HepG2 (cell line): Measurements from ENCODE around the gene POFUT1. TPM values are rescaled to one million over a fixed set of nuclear protein-coding genes. Genes with fewer than 3 reads are reported as not detected.

ENCODE experiments used
- ARID3A ChIP-seq: IDR thresholded peaks from 2 replicates; pipeline ENCODE4 v1.6.1; 2012; ENCODE audit warnings: low read depth, low read length, improper control_type of control experiment
- ARID4A ChIP-seq: sonication (generic); formaldehyde crosslinking; IDR thresholded peaks from 2 replicates; pipeline ENCODE4 v1.5.0; 2020; ENCODE audit warnings: mild to moderate bottlenecking, missing genetic modification reagents, borderline replicate concordance
- ASH2L ChIP-seq: fragments of 300-600, 200-600 bp; sonication (generic); IDR thresholded peaks from 2 replicates; pipeline ENCODE4 v1.7.0; 2017; ENCODE audit warnings: low read depth, mild to moderate bottlenecking, moderate library complexity, mixed read lengths, low read length; ENCODE audit not compliant: insufficient read length
- ELF3 ChIP-seq: IDR thresholded peaks from 2 replicates; pipeline ENCODE4 v1.6.1; 2016; ENCODE audit warnings: missing genetic modification reagents, missing compliant biosample characterization
- FOXA1 ChIP-seq, 2 experiments: fragments of 450-650 bp in 1 of 2; sonication (generic) in 1 of 2; formaldehyde crosslinking in 1 of 2; IDR thresholded peaks; 2 replicates each; pipeline versions ENCODE4 v1.4.0 to v1.6.1; 2016 to 2020; ENCODE audit warnings: missing genetic modification reagents in 1 of 2
- HDAC1 ChIP-seq: sonication (generic); formaldehyde crosslinking; IDR thresholded peaks from 2 replicates; pipeline ENCODE4 v1.5.1; 2020; ENCODE audit warnings: mild to moderate bottlenecking, missing genetic modification reagents
- KMT2B ChIP-seq: IDR thresholded peaks from 2 replicates; pipeline ENCODE4 v1.6.1; 2016; ENCODE audit warnings: missing genetic modification reagents, missing compliant biosample characterization
- MLLT10 ChIP-seq: sonication (generic); formaldehyde crosslinking; IDR thresholded peaks from 2 replicates; pipeline ENCODE4 v1.4.0; 2020; ENCODE audit warnings: missing genetic modification reagents
- NCOR1 ChIP-seq: fragments of 200-600 bp; sonication (generic); IDR thresholded peaks from 2 replicates; pipeline ENCODE4 v1.7.0; 2017; ENCODE audit warnings: antibody characterized with exemption, low read length, borderline replicate concordance
- PHF20 ChIP-seq: sonication (generic); formaldehyde crosslinking; IDR thresholded peaks from 2 replicates; pipeline ENCODE4 v1.5.0; 2020; ENCODE audit warnings: mild to moderate bottlenecking, missing genetic modification reagents
- PHF8 ChIP-seq: sonication (generic); formaldehyde crosslinking; IDR thresholded peaks from 2 replicates; pipeline ENCODE4 v1.5.0; 2020; ENCODE audit warnings: missing genetic modification reagents
- RCOR2 ChIP-seq: IDR thresholded peaks from 2 replicates; pipeline ENCODE4 v1.6.1; 2016; ENCODE audit warnings: missing biosample characterization, missing genetic modification reagents
- SRY ChIP-seq: sonication (generic); formaldehyde crosslinking; IDR thresholded peaks from 2 replicates; pipeline ENCODE4 v1.8.0; 2022; ENCODE audit warnings: mild to moderate bottlenecking, missing genetic modification reagents
- ZBED4 ChIP-seq: sonication (generic); formaldehyde crosslinking; IDR thresholded peaks from 2 replicates; pipeline ENCODE4 v1.4.0; 2020; ENCODE audit warnings: missing genetic modification reagents, borderline replicate concordance
- ZNF124 ChIP-seq: sonication (generic); formaldehyde crosslinking; IDR thresholded peaks from 2 replicates; pipeline ENCODE4 v1.4.0; 2020; ENCODE audit warnings: missing genetic modification reagents
- ZNF225 ChIP-seq: sonication (generic); formaldehyde crosslinking; IDR thresholded peaks from 2 replicates; pipeline ENCODE4 v1.4.0; 2020; ENCODE audit warnings: mild to moderate bottlenecking, missing genetic modification reagents
- ZNF326 ChIP-seq: sonication (generic); formaldehyde crosslinking; IDR thresholded peaks from 2 replicates; pipeline ENCODE4 v1.4.0; 2020; ENCODE audit warnings: missing genetic modification reagents, borderline replicate concordance
- ZNF33A ChIP-seq: sonication (generic); formaldehyde crosslinking; IDR thresholded peaks from 2 replicates; pipeline ENCODE4 v1.5.1; 2020; ENCODE audit warnings: missing genetic modification reagents, mild to moderate bottlenecking, moderate library complexity, borderline replicate concordance
- ZNF598 ChIP-seq: sonication (generic); formaldehyde crosslinking; IDR thresholded peaks from 2 replicates; pipeline ENCODE4 v1.5.1; 2020; ENCODE audit warnings: mild to moderate bottlenecking, missing genetic modification reagents, borderline replicate concordance
- polyA plus RNA-seq, 8 experiments: library from polyadenylated mRNA; depleted of rRNA in 3 of 8; stranded (reverse) in 7 of 8; unstranded in 1 of 8; fragments of >200 nt; fragmentation: Illumina TruSeq in 4 of 8; extraction: Trizol in 4 of 8; gene quantifications; 2 replicates each; pipeline versions ENCODE4 v1.2.1 to v1.2.3, GENCODE V29; 2011 to 2016; ENCODE audit warnings: low read depth in 4 of 8, missing spikeins in 1 of 8, mixed read lengths in 1 of 8; ENCODE audit not compliant: insufficient read depth in 1 of 8
- total RNA-seq, 5 experiments: library from RNA; depleted of rRNA; stranded (reverse); fragments of >200 nt; fragmentation: Illumina TruSeq; extraction: Trizol; gene quantifications; 2 replicates each; pipeline ENCODE4 v1.2.3, GENCODE V29; 2016; ENCODE audit warnings: low read depth in 1 of 5

POFUT1 gene
- total and polyA plus RNA-seq, 2 of the 13 experiments (the other 11 are each of a cell fraction or from before 2014, with no cell fraction given): 35.5 to 58.3 TPM

- TF ChIP-seq ARID3A: peak; percentile 74
- TF ChIP-seq ZNF33A: 0 out of 2 replicates have a peak, but pooled peaks have one; percentile 50
- TF ChIP-seq NCOR1: no peak
- no peak for TF ChIP-seq PHF8
- peak; percentile 42; the same call in 1 of the 2 replicates for TF ChIP-seq ELF3
- peak; percentile 45; the same call in 1 of the 2 replicates for TF ChIP-seq ZNF598 (CRISPR knock-in tag)
- 0 out of 2 replicates have a peak, but pooled peaks have one; percentile 36 for TF ChIP-seq MLLT10 (CRISPR knock-in tag)
- TF ChIP-seq FOXA1 (IDR thresholded peaks at IDR 0.05): peak; percentile 28; the same call in 1 of the 2 replicates
- TF ChIP-seq FOXA1 (CRISPR knock-in tag; IDR thresholded peaks at IDR 0.05): peak; percentile 78; the same call in 1 of the 2 replicates
- no peak for TF ChIP-seq ZNF326 (CRISPR knock-in tag)
- peak; percentile 38; the same call in 1 of the 2 replicates for TF ChIP-seq ARID4A (CRISPR knock-in tag)
- no peak for TF ChIP-seq SRY
- TF ChIP-seq ZBED4 (CRISPR knock-in tag): 0 out of 2 replicates have a peak, but pooled peaks have one; percentile 43
- no peak for TF ChIP-seq ASH2L
- peak; percentile 94 for TF ChIP-seq RCOR2 (CRISPR knock-in tag)
- TF ChIP-seq PHF20: no peak
- TF ChIP-seq KMT2B (CRISPR knock-in tag): no peak
- peak; percentile 74 for TF ChIP-seq HDAC1 (CRISPR knock-in tag)
- no peak for TF ChIP-seq ZNF225 (CRISPR knock-in tag)
- TF ChIP-seq ZNF124: peak; percentile 52; the same call in 1 of the 2 replicates
These were observed 55.8 kb downstream of the POFUT1 start (continued) for GRCh38 chr20:32263398-32263954.
